A549 (cell line): ENCODE results near the gene ARG2. TPM values are rescaled to one million over a fixed set of nuclear protein-coding genes. Genes with fewer than 3 reads are reported as not detected.

Experiments
- ATAC-seq, 2 experiments: fragments of 200-7000 bp in 1 of 2; fragments of >200 bp in 1 of 2; cut with Nextera tagmentation in 1 of 2; cut with Tn5 transposase in 1 of 2; 3 replicates each; pipeline versions ENCODE4 v1.8.0 to v1.9.1; 2018 to 2020; ENCODE audit warnings: mild to moderate bottlenecking in 1 of 2, moderate library complexity in 1 of 2
- CTCF ChIA-PET: fragments of 300-600 bp; sonication (Branson Sonifier 250); formaldehyde crosslinking; extraction: SDS; loops from one replicate; lab custom pipeline; 2021; ENCODE audit warnings: antibody characterized with exemption, inconsistent platforms; lab: Yijun Ruan, JAX
- POLR2A ChIA-PET: fragments of 350-600 bp; formaldehyde crosslinking; extraction: SDS; loops from one replicate; lab custom pipeline; 2021; ENCODE audit warnings: antibody characterized with exemption, inconsistent platforms; lab: Yijun Ruan, JAX
- DNase-seq, 2 experiments: peaks; one replicate each; pipeline versions ENCODE4 v3.0.0 to v3.0.0-alpha.2; 2011 to 2016; ENCODE audit warnings: low read depth in 1 of 2, low spot score in 1 of 2
- FAIRE-seq: peaks from 2 replicates; lab custom pipeline; 2011; peaks lifted over from hg19 to GRCh38; lab: Jason Lieb, UNC
- H3K27ac ChIP-seq, 2 experiments: fragments of >200 bp; sonication (Bioruptor Twin); formaldehyde crosslinking; 3 replicates each; pipeline ENCODE4 v1.5.1; 2016 to 2017
- H3K4me1 ChIP-seq: fragments of >200 bp; sonication (Bioruptor Twin); formaldehyde crosslinking; 3 replicates; pipeline ENCODE4 v1.6.1; 2016
- H3K4me2 ChIP-seq: fragments of >200 bp; sonication (Bioruptor Twin); formaldehyde crosslinking; 3 replicates; pipeline ENCODE4 v1.6.1; 2016
- H3K4me3 ChIP-seq: fragments of >200 bp; sonication (Bioruptor Twin); formaldehyde crosslinking; 3 replicates; pipeline ENCODE4 v1.5.1; 2016
- H3K9me3 ChIP-seq: fragments of >200 bp; sonication (Bioruptor Twin); formaldehyde crosslinking; 3 replicates; pipeline ENCODE4 v1.6.1; 2016
- CTCF ChIP-seq: fragments of >200 bp; sonication (Bioruptor Twin); formaldehyde crosslinking; IDR thresholded peaks from 3 replicates; pipeline ENCODE4 v1.5.1; 2016
- EHMT2 ChIP-seq: fragments of 200-600 bp; sonication (generic); IDR thresholded peaks from 2 replicates; pipeline ENCODE4 v1.6.1; 2016; ENCODE audit warnings: antibody characterized with exemption, low read depth, mild to moderate bottlenecking, moderate library complexity
- EP300 ChIP-seq, 2 experiments: fragments of >200 bp; sonication (Bioruptor Twin); formaldehyde crosslinking; IDR thresholded peaks; 2 replicates in 1 of 2; 3 replicates in 1 of 2; pipeline ENCODE4 v1.6.1; 2016 to 2017
- FOSL2 ChIP-seq, 2 experiments: fragments of 450-650 bp in 1 of 2; fragments of >200 bp in 1 of 2; sonication (Bioruptor Twin) in 1 of 2; formaldehyde crosslinking; IDR thresholded peaks; 2 replicates each; pipeline versions ENCODE4 v1.5.0 to v1.6.1; 2016 to 2020; ENCODE audit warnings: mild to moderate bottlenecking in 1 of 2, moderate library complexity in 1 of 2
- FOXS1 ChIP-seq: fragments of 250-450 bp; sonication (Bioruptor Pico); IDR thresholded peaks from 2 replicates; pipeline ENCODE4 v1.5.0; 2020; ENCODE audit warnings: mild to moderate bottlenecking, moderate library complexity
- HDAC2 ChIP-seq: fragments of 200-600 bp; sonication (generic); IDR thresholded peaks from 2 replicates; pipeline ENCODE4 v1.6.1; 2016
- HEYL ChIP-seq: fragments of 250-450 bp; sonication (Bioruptor Pico); IDR thresholded peaks from 2 replicates; pipeline ENCODE4 v1.8.0; 2021; ENCODE audit warnings: mild to moderate bottlenecking, moderate library complexity
- HOXA7 ChIP-seq: fragments of 250-450 bp; sonication (Bioruptor Pico); IDR thresholded peaks from 2 replicates; pipeline ENCODE4 v1.5.0; 2020; ENCODE audit warnings: mild to moderate bottlenecking, moderate library complexity
- HOXB13 ChIP-seq: fragments of 250-450 bp; sonication (Bioruptor Pico); IDR thresholded peaks from 2 replicates; pipeline ENCODE4 v1.5.0; 2020; ENCODE audit warnings: low read depth, mild to moderate bottlenecking, moderate library complexity
- HOXB5 ChIP-seq: fragments of 250-450 bp; sonication (Bioruptor Pico); IDR thresholded peaks from 2 replicates; pipeline ENCODE4 v1.5.0; 2020; ENCODE audit warnings: mild to moderate bottlenecking, moderate library complexity
- JUN ChIP-seq, 2 experiments: fragments of >200 bp; sonication (Bioruptor Twin); formaldehyde crosslinking; IDR thresholded peaks; 2 replicates in 1 of 2; 3 replicates in 1 of 2; pipeline ENCODE4 v1.6.1; 2016 to 2017
- KDM1A ChIP-seq: fragments of 200-600 bp; sonication (generic); IDR thresholded peaks from 2 replicates; pipeline ENCODE4 v1.6.1; 2016; ENCODE audit warnings: low read depth, mild to moderate bottlenecking
- KDM5A ChIP-seq: fragments of 200-600 bp; sonication (generic); IDR thresholded peaks from 2 replicates; pipeline ENCODE4 v1.6.1; 2016; ENCODE audit warnings: antibody characterized with exemption, mild to moderate bottlenecking
- MAZ ChIP-seq: fragments of 150-350 bp; IDR thresholded peaks from 2 replicates; pipeline ENCODE4 v1.6.1; 2014; ENCODE audit warnings: antibody characterized with exemption, low read depth, low read length, borderline replicate concordance
- NPAS2 ChIP-seq: fragments of 250-450 bp; sonication (Bioruptor Pico); IDR thresholded peaks from 2 replicates; pipeline ENCODE4 v1.8.0; 2022; ENCODE audit warnings: mild to moderate bottlenecking, moderate library complexity, borderline replicate concordance
- POLR2AphosphoS2 ChIP-seq: conservative IDR thresholded peaks from 2 replicates; pipeline ENCODE4 v1.6.1; 2012; ENCODE audit warnings: low read length, improper control_type of control experiment, inconsistent platforms
- RCOR1 ChIP-seq: fragments of 150-350 bp; IDR thresholded peaks from 2 replicates; pipeline ENCODE4 v1.6.1; 2014; ENCODE audit warnings: antibody characterized with exemption, low read length, low read depth
- RFX5 ChIP-seq: fragments of 450-650 bp; IDR thresholded peaks from 2 replicates; pipeline ENCODE4 v1.7.1; 2014; ENCODE audit warnings: antibody characterized with exemption, mild to moderate bottlenecking, moderate library complexity
- SMC3 ChIP-seq: fragments of >200 bp; sonication (Bioruptor Twin); formaldehyde crosslinking; IDR thresholded peaks from 3 replicates; pipeline ENCODE4 v1.6.1; 2018; ENCODE audit warnings: inconsistent platforms
- TP53 ChIP-seq: fragments of 250-450 bp; sonication (Bioruptor Pico); IDR thresholded peaks from 2 replicates; pipeline ENCODE4 v1.5.0; 2021; ENCODE audit warnings: mild to moderate bottlenecking, moderate library complexity
- ZNF302 ChIP-seq: fragments of 250-450 bp; sonication (Bioruptor Pico); IDR thresholded peaks from 2 replicates; pipeline ENCODE4 v1.9.0; 2021; ENCODE audit warnings: inconsistent platforms, mild to moderate bottlenecking, moderate library complexity
- WGBS: methylation state at CpG from one replicate; pipeline ENCODE4 v1.1.6; 2017; ENCODE audit errors: missing lambda C conversion rate; 5-methylcytosine and 5-hydroxymethylcytosine counted together
- polyA plus RNA-seq, 4 experiments: library from polyadenylated mRNA; depleted of rRNA in 3 of 4; stranded (reverse); fragments of >200 nt; fragmentation: RNase III in 1 of 4; extraction: RNeasy Plus Mini Kit Qiagen cat#74134 plus additional on column Dnase treatment in 1 of 4; gene quantifications; 2 replicates in 3 of 4; 3 replicates in 1 of 4; pipeline ENCODE4 v1.2.3, GENCODE V29; 2011 to 2017

Gene ARG2
- polyA plus RNA-seq, 2 of the 4 experiments (the other 2 are of a cell fraction), result 1.8 to 2.5 TPM

GRCh38 chr14:67572608-67573007 lies 47.1 kb upstream of the ARG2 start:
- no peaks in the 10 kb centered on the region for H3K4me1 ChIP-seq
- WGBS, result 100% methylated on average over 5 of the region's 5 CpGs
- ATAC-seq (no peak), DNase-seq (no peak), FAIRE-seq (no peak)
- H3K27ac ChIP-seq, result no peak overlapping the region
- POLR2A ChIA-PET, result no interaction called here
- no peak overlapping the region for H3K4me2 ChIP-seq
- CTCF ChIA-PET, result interaction anchor here (1.2 to 31.9 kb wide), 14 partner anchors 9 to 149 kb away, joined by 3 to 517 read pairs (median 13); partner anchors contain the start of gene PLEKHH1
- TF ChIP-seq NPAS2 (CRISPR knock-in tag) (no peak), SMC3 (no peak), EHMT2 (no peak), JUN (IDR thresholded peaks at IDR 0.05) (no peak), HOXA7 (CRISPR knock-in tag) (no peak), KDM1A (no peak), HEYL (CRISPR knock-in tag) (no peak), HOXB13 (no peak), RCOR1 (no peak), FOXS1 (CRISPR knock-in tag) (no peak)
- H3K4me3 ChIP-seq, result no peak overlapping the region
- H3K9me3 ChIP-seq, result no peaks in the 10 kb centered on the region

GRCh38 chr14:67573228-67574010 lies 46.3 kb upstream of the ARG2 start:
- ChIA-PET POLR2A (no interaction called here), CTCF (interaction anchor here (1.2 to 31.9 kb wide), 7 partner anchors 10 to 150 kb away, joined by 4 to 517 read pairs (median 68); partner anchors contain the start of gene PLEKHH1)
- TF ChIP-seq ZNF302 (CRISPR knock-in tag) (no peak), HOXB5 (CRISPR knock-in tag) (no peak), JUN (IDR thresholded peaks at IDR 0.05) (no peak), KDM1A (no peak), EP300 (IDR thresholded peaks at IDR 0.05) (no peak), POLR2AphosphoS2 (no peak), HDAC2 (no peak), KDM5A (no peak), MAZ (no peak), CTCF (no peak), TP53 (no peak), RFX5 (no peak), SMC3 (no peak)
- H3K4me1 ChIP-seq, result no peaks in the 10 kb centered on the region
- no peak overlapping the region for H3K4me2 ChIP-seq
- H3K4me3 ChIP-seq, result no peak overlapping the region
- H3K9me3 ChIP-seq, result no peaks in the 10 kb centered on the region
- no peak for ATAC-seq
- no peak for FAIRE-seq
- WGBS, result 78% methylated on average over 15 of the region's 15 CpGs
- DNase-seq, result no peak
- no peak overlapping the region for H3K27ac ChIP-seq

- Histone ChIP-seq H3K4me3 (no peak overlapping the region), H3K4me1 (no peaks in the 10 kb centered on the region), H3K4me2 (no peak overlapping the region), H3K27ac (no peak overlapping the region), H3K9me3 (no peaks in the 10 kb centered on the region)
- FAIRE-seq (no peak), ATAC-seq (no peak), DNase-seq (no peak)
- ChIA-PET CTCF (interaction anchor here (0.8 to 31.9 kb wide), 5 partner anchors 9 to 151 kb away, joined by 3 to 517 read pairs (median 42); no protein-coding TSS in a partner anchor), POLR2A (no interaction called here)
- TF ChIP-seq FOSL2 (IDR thresholded peaks at IDR 0.05) (no peak), FOSL2 (CRISPR knock-in tag; IDR thresholded peaks at IDR 0.05) (no peak)
- WGBS, result 80% methylated on average over 13 of the region's 14 CpGs
Observed at GRCh38 chr14:67574156-67574555, 45.6 kb upstream of the ARG2 start.
